Body of pancreas (tissue), 4 donors: ENCODE measurements around the gene GTF2F2.

Experiments used
- CTCF ChIP-seq, 7 experiments: fragments of 450-650 bp in 4 of 7; fragments of 200-600 bp in 3 of 7; sonication (generic) in 3 of 7; IDR thresholded peaks; one replicate each; pipeline ENCODE4 v1.5.1; 2016 to 2019; ENCODE audit warnings: antibody characterized with exemption in 7 of 7
- POLR2A ChIP-seq, 3 donors: fragments of 450-650 bp; IDR thresholded peaks; one replicate each; pipeline ENCODE4 v1.6.1; 2016; ENCODE audit warnings: antibody characterized with exemption in 3 of 3, mild to moderate bottlenecking in 2 of 3

DNA sequence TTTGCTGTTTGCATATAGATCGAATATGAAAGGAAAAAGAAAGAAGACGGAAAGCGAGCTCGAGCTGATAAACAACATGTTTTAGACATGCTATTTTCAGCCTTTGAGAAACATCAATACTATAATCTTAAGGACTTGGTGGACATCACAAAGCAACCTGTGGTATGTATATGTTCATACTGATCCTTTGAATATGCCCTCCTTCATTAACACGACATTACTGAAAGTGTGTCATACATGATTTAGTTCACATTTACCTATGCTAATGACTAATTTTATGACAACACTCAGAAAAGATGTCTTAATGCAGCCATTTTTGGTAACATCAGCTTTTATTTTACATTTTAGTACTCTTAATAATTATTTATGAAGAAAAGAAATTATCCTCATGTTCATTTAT is 146.9 kb downstream of the GTF2F2 start:
- TF ChIP-seq CTCF (IDR thresholded peaks at IDR 0.05), result no peak
- TF ChIP-seq POLR2A (IDR thresholded peaks at IDR 0.05), result no peak
